ENCODE measurements around the gene CNTRL.

- TF ChIP-seq CTCF (conservative IDR thresholded peaks at IDR 0.05): no peak
- no peak for TF ChIP-seq EZH2 (IDR thresholded peaks at IDR 0.05; ENCODE audit: low read depth)
Measured at GRCh38 chr9:121219530-121219929, 144.8 kb downstream of the CNTRL start.

Data from PC-9 (cell line).